Measurements from ENCODE around the gene PLA2G1B.

Gene PLA2G1B

DNA sequence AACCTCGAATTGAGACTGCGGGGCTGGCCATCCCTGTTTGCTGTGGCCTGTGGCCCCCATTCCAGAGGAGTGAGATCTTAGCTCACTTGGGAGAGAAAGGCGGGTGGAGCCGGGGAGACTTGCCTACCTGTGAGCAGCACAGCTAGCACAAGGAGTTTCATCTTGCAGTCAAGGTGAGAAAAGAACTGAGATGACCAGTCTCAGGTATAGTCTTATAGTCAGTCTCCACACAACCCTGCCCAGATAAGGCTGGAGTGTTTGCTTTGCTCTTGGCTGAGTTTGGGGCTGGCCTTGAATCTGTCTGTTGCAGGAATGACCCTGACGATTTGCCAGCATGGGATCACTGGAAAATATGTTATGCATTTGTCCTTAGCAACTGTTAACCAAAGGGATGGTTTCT, at the start of gene PLA2G1B:
Gene PLA2G1B (minus strand): TSS at position 187 of the 400 bp plus-strand sequence. CDS start 26 bp downstream, at position 161.
- DNase-seq (ENCODE audit: low spot score): no peak

DNA sequence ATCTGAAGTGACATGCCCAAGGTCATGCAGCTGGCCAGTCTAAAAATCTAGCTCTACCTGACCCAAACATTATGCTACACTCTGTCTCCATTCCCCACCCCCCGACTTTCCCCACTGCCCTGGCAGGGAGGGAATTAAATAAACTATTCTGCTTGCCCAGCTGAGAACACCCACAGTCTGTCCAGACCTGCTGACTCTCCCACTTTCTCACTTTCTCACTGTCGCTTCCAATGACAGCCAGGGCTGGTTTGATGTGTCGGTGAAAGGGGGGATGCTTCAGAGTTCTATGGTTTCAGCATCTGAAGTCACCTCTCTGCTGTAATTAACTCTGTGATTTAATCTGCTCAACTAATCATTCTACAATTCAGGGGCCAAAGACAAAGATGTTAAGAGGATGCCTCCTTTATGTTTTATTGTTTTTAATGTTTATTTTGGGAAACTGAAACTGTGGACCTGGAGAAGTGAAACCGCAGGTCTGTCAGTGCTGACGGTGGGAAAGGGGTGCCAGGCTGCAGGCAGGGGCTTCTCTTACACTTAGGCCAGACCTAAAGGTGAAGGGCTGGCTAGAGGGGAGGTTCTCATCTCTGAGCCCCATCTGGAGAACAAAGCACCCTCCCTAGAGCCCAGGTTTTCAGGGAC, 49.5 kb upstream of the PLA2G1B start:
- DNase-seq (ENCODE audit: low spot score): no peak

DNA sequence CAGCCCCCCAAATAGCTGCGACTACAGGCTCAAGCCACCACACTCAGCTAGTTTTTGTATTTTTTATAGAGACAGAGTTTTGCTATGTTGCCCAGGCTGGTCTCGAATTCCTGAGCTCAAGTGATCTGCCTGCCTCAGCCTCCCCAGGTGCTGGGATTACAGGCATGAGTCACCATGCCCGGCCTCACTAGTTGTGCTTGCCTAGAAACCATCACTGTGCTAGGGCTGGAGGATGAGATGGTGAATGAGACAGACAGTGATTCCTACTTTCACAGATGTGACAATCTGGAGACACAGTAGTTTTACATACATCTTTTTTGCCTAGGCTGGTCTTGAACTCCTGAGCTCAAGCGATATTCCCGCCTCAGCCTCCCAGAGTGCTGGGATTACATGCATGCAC, 48.8 kb upstream of the PLA2G1B start:
- no peak for DNase-seq (ENCODE audit: low spot score)

DNA sequence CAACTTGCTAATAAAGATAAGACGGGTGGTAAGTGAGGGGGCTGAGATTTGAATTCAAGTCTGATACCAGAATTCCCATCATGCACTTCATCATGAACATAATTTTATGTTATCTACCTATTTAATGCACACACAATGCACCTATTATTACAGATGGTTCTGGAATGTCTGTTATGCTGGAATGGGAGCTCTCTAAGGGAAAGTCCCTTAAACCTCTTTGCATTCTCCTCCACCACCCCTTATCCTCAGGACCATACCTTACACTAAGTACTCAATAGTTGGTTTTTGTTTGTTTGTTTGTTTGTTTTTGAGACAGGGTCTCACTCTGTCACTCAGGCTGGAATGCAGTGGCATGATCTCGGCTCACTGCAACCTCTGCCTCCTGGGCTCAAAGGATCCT, 48.4 kb upstream of the PLA2G1B start:
- no peak for DNase-seq (ENCODE audit: low spot score)

DNA sequence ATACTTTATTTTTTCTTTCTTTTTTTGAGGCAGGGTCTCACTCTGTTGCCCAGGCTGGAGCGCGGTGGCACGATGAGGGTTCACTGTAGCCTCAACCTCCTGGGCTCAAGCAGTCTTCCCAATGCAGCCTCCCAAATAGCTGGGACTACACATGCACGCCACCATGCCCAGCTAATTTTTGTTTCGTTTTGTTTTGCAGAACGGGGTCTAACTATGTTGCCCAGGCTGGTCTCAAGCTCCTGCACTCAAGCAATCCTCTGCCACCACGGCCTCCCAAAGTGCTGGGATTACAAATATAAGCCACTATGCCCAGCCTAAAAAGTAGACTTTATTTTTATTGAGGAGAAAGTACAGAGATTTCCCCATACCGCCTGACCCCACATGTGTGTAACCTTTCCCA, 46.1 kb upstream of the PLA2G1B start:
- no peak for DNase-seq (ENCODE audit: low spot score)

GRCh38 chr12:120370343-120371243, 43.0 kb upstream of the PLA2G1B start:
- DNase-seq (ENCODE audit: low spot score): no peak

GRCh38 chr12:120369603-120370342, 42.2 kb upstream of the PLA2G1B start:
- DNase-seq (ENCODE audit: low spot score): no peak

DNA sequence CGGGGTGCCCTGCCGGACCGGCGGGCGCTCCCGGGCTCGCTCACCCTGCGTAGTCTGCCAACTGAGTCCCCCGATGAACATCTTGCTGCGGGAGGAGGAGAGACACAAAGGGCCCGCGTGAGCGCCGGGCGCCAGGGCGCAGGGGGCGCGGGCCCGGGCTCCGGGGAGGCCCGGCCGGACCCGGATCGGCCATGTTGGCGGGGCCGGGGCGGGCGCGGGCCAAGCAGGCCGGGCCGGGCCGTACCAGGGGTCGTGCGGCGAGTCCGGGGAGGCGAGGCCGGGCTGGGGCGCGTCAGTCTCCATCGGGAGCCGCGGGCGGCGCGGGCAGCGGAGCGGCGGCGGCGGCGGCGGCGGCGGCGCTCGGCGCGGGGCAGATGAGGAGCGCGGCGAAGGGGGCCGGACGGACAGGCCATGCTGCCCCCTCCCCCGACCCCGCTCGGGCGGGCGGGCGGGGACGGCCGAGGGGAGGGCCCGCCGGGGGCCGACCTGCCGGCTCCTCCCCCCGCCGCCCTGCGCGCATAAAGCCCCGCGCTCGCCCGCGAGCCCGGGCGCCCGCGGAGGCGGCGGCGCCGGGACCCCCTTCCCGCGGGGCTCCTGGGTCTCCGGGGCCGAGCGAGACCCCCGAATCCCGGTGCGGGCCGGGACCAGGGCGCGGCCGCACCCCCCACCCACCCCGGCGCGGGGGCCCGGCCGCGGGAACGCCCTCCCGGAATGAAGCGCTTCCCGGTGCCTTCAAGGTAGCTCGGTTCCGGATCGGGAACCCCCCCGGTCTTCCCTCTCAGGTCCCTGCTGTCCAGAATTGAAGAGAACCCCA, 41.4 kb upstream of the PLA2G1B start, which contains the start of gene MSI1:
Gene MSI1 (minus strand): TSS at position 376 of the 814 bp plus-strand sequence. CDS start 73 bp downstream, at position 303.
- DNase-seq (ENCODE audit: low spot score): peak; percentile 41

GRCh38 chr12:120367924-120368788, 40.6 kb upstream of the PLA2G1B start:
- DNase-seq (ENCODE audit: low spot score): no peak

GRCh38 chr12:120367233-120367923, 39.8 kb upstream of the PLA2G1B start:
- DNase-seq (ENCODE audit: low spot score): no peak

DNA sequence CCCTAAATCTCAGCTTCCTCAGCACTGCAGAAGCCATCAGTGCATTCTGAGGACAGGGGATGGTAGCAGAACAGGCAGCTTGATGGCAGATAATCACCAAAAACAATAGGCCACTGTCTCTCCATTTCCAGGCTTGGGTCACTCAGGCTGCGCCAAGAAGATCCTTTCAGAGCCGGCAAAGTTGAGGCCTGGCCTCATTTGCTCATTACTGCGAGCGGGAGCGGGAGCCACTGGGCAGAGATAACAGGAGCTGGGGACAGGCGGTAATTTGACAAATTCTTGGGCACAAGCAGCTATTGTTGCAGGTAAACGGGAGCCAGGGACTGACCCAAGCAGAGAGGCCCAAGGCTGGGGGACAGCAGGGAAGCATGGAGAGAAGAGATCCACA, 39.3 kb upstream of the PLA2G1B start:
- DNase-seq (ENCODE audit: low spot score): no peak

DNA sequence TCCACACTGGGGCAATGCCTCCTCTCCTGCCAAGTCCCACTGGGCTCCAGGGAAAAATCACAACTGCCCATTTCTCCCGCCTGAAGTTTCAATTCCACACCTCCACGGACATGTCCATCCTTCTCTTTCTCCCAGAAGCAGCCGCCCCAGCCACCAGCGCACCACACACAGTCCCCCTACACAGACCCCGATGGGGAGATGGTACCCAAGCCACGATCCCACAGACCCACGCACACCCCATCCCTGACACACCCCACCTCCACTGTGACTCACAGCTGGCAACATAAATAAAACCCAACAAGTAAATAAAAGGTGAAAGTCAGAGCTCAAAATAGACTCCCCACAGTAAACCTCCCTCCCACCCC, 38.7 kb upstream of the PLA2G1B start:
- DNase-seq (ENCODE audit: low spot score): no peak

- DNase-seq (ENCODE audit: low spot score): no peak
These were observed 38.2 kb upstream of the PLA2G1B start for GRCh38 chr12:120365675-120366340.

- DNase-seq (ENCODE audit: low spot score): no peak
These were observed 36.9 kb upstream of the PLA2G1B start for GRCh38 chr12:120364487-120364886.

DNA sequence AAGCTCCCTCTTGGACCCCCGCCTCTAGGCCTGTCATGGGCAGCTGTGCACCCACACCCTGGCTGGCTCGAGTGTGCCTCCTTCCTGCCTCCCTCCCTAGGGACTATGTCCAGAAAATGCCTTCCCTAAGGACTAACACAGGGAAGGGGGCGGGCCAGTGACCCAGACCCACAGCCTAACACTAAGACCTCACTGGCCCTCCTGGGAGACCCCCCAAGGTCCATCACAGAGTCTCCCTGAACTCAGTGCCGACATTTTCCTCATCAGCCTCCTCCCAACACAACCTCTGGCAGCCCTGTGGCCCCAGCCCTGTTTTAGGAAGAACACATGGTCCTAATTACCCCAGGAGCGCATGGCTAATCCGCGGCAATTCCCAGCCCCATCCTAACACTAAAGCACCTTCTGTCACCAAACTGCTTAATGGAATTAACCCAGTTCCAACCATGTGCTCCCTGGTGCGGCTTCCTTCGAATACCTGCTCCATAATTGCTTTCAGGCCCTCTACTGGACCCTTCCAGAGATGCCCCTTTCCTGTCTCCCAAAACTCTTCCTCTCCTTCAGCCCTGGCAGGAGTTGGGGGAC, 35.8 kb upstream of the PLA2G1B start:
- no peak for DNase-seq (ENCODE audit: low spot score)

- no peak for DNase-seq (ENCODE audit: low spot score)
These were observed 35.1 kb upstream of the PLA2G1B start for GRCh38 chr12:120362516-120363273.

GRCh38 chr12:120361506-120362208, 34.1 kb upstream of the PLA2G1B start:
- DNase-seq (ENCODE audit: low spot score): peak; percentile 94

GRCh38 chr12:120359128-120359527, 31.5 kb upstream of the PLA2G1B start:
- DNase-seq (ENCODE audit: low spot score): no peak
